Activated naive CD8-positive, alpha-beta T cell treated with anti-CD3 and anti-CD28 coated beads, Interleukin-2, amount 50 U/mL, for 24 hours (primary cell): ENCODE data around the gene DCC.

Experiments used
- ATAC-seq: fragments of 150-1000 bp; cut with Tn5 transposase; one replicate; pipeline ENCODE4 v1.10.0; 2021
- DNase-seq: peaks from one replicate; pipeline ENCODE4 v3.0.0; 2021
- H3K27ac Mint-ChIP-seq: one replicate; pipeline ENCODE4 v1.8.0; 2021; ENCODE audit warnings: mild to moderate bottlenecking, mixed read lengths
- H3K27me3 Mint-ChIP-seq: one replicate; pipeline ENCODE4 v1.8.0; 2021; ENCODE audit warnings: mixed read lengths
- H3K36me3 Mint-ChIP-seq: one replicate; pipeline ENCODE4 v1.8.0; 2021; ENCODE audit warnings: low read depth, mixed read lengths
- H3K4me1 Mint-ChIP-seq: one replicate; pipeline ENCODE4 v1.8.0; 2021; ENCODE audit warnings: mixed read lengths
- H3K4me3 Mint-ChIP-seq: one replicate; pipeline ENCODE4 v1.8.0; 2021; ENCODE audit warnings: mild to moderate bottlenecking, moderate library complexity, mixed read lengths
- H3K9me3 Mint-ChIP-seq: one replicate; pipeline ENCODE4 v1.8.0; 2021; ENCODE audit warnings: mixed read lengths

Gene DCC

DNA sequence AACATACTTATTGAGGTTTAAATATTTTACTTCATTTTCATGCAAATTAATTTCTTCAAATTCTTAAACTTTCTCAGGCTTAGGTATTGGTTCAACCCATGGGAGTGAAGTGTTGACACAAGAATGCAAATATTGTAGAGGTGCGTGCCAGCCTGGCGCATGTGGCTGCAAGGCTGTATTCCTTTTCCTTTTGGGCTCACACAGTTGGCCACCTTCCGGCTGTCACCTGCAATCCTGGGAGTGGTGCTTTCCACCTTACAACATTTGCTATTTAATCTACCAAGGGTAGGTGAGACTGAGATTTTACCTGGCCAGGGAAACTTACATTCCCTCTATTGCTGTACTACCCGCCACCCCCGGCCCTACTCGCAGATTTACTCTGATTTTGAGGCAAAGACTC lies 141.1 kb downstream of the DCC start:
- no peak overlapping the region for H3K4me3 Mint-ChIP-seq
- peaks cover 5% of the 10 kb centered on the region for H3K9me3 Mint-ChIP-seq
- H3K27ac Mint-ChIP-seq, result no peak overlapping the region
- no peaks in the 10 kb centered on the region for H3K27me3 Mint-ChIP-seq
- no peaks in the 10 kb centered on the region for H3K4me1 Mint-ChIP-seq
- ATAC-seq (no peak), DNase-seq (no peak)
- H3K36me3 Mint-ChIP-seq, result no peaks in the 10 kb centered on the region

DNA sequence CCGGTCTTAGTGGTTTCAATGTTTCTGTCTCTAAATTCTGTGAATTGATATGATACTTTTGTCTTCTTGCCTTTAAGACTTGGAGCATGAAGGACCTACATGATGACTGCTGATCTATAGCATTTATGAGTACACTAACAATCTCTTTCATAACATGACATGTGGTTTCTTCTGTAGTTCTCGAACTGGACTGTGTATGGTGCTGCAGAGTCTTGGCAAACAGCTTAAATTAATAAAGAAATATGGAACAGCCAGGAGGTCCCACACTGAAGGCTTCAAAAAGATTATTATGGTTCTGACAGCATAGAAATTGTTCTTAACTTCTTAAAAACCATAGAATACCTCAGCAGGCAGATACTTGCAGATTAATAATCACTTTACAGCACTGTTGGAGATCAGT lies 145.0 kb downstream of the DCC start:
- Mint-ChIP-seq H3K4me3 (no peak overlapping the region), H3K27me3 (no peaks in the 10 kb centered on the region), H3K36me3 (no peaks in the 10 kb centered on the region), H3K4me1 (no peaks in the 10 kb centered on the region), H3K27ac (no peak overlapping the region), H3K9me3 (peaks cover 5% of the 10 kb centered on the region)
- ATAC-seq (no peak), DNase-seq (no peak)

DNA sequence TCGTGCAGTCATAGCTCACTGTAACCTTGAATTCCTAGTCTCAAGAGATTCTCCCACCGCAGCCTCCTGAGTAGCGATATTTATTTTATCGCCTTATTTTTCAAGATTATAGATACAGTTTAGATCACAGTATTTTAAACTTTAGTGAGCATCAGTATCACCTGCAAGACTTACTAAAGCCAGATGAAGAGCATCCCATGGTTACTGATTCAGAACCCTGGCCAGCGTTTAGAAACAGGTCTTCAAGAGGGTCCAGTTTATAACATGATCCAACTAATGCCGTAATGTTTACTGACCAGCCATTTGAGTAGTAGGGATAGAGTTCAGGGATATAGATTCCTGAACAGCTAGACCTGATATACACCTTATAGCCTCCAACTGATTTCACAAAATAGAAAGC lies 146.1 kb downstream of the DCC start:
- H3K9me3 Mint-ChIP-seq, result peaks cover 5% of the 10 kb centered on the region
- no peak overlapping the region for H3K4me3 Mint-ChIP-seq
- H3K27ac Mint-ChIP-seq, result no peak overlapping the region
- H3K4me1 Mint-ChIP-seq, result no peaks in the 10 kb centered on the region
- no peaks in the 10 kb centered on the region for H3K27me3 Mint-ChIP-seq
- no peaks in the 10 kb centered on the region for H3K36me3 Mint-ChIP-seq
- ATAC-seq (no peak), DNase-seq (no peak)

DNA sequence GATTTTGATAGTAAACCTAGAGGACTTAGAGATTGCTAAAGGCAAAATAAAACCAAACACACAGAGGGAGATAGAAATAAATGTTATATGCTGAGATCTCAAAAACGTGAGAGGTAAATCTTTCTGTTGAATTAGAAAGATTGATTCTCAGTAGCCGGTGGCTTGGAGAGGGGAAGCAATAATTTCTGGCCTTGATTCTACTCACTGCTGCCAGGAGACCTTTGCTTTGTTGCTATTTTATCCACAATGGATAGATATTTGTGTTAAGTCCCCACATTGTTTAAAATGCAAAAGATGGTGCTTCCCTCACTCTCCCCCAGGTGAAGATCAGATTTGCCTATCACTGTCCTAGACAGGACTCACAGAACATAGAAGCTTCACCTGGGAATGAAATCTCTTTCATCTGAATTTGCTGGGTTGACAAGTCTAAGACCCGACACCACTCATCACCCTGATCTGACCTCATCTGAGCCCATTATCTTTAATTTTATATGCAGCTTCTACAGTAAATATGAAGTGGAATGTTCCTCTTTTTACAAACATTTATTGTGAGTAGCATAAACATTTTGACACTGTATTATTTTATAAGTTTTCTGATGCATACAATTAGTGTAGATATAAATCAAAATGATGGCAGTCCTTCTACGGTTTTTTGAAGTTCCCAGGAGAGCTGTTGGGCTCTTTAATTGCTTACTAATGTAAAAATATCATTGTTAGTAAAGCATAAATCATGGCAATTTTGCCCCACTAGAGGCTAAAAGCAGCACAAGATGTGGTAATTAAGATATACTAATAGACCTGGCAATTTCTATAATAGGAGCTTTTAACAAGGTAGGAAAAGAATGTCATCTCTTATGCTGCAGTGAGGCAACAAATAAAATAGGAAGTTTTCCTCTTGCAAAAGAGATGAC lies 149.7 kb downstream of the DCC start:
- H3K4me1 Mint-ChIP-seq, result no peaks in the 10 kb centered on the region
- H3K36me3 Mint-ChIP-seq, result no peaks in the 10 kb centered on the region
- ATAC-seq (no peak), DNase-seq (no peak)
- H3K27me3 Mint-ChIP-seq, result no peaks in the 10 kb centered on the region
- H3K4me3 Mint-ChIP-seq, result no peak overlapping the region
- peaks cover 11% of the 10 kb centered on the region for H3K9me3 Mint-ChIP-seq
- no peak overlapping the region for H3K27ac Mint-ChIP-seq

DNA sequence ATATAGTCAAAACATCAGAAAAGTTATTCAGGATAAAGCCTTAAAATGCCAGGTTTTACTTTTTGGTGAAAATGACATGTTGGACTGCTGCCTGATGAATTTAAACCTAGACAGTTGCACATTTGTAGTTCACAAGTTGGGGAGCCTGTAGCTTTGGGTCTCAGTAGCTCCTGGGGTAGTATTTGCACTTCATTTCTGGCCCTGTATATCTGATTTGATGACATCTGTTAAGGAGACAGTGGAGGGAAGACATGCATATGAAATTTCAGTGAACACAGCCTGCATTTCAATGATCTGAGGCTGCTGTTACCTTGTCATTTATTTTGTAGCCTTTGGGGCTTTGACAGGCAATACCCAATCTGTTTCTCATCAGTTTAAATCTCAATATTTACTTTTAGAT lies 156.4 kb downstream of the DCC start:
- no peaks in the 10 kb centered on the region for H3K36me3 Mint-ChIP-seq
- peaks cover 17% of the 10 kb centered on the region for H3K9me3 Mint-ChIP-seq
- DNase-seq (no peak), ATAC-seq (no peak)
- no peaks in the 10 kb centered on the region for H3K27me3 Mint-ChIP-seq
- no peaks in the 10 kb centered on the region for H3K4me1 Mint-ChIP-seq
- no peak overlapping the region for H3K27ac Mint-ChIP-seq
- no peak overlapping the region for H3K4me3 Mint-ChIP-seq

DNA sequence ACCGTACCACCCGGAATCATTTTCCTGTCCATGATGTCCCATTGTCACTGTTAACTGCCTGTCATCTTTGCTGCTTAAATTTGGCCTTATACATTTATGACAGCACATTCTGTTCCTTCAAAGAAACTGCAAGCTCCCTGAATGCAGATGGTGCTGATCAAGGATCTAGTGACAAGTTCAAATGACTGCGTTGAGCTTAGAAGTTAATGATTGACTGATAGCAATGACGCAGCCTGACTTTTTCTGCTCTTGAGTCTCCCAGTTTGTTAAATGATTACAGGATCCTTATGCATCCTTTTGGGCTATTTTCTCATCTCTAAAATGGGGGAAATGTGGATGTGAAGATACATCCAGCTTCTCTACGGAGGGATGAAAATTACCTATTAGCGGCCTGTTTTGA lies 159.0 kb downstream of the DCC start:
- no peak overlapping the region for H3K27ac Mint-ChIP-seq
- peaks cover 12% of the 10 kb centered on the region for H3K9me3 Mint-ChIP-seq
- DNase-seq, result no peak
- no peaks in the 10 kb centered on the region for H3K4me1 Mint-ChIP-seq
- ATAC-seq, result no peak
- H3K36me3 Mint-ChIP-seq, result no peaks in the 10 kb centered on the region
- H3K27me3 Mint-ChIP-seq, result no peaks in the 10 kb centered on the region
- no peak overlapping the region for H3K4me3 Mint-ChIP-seq

DNA sequence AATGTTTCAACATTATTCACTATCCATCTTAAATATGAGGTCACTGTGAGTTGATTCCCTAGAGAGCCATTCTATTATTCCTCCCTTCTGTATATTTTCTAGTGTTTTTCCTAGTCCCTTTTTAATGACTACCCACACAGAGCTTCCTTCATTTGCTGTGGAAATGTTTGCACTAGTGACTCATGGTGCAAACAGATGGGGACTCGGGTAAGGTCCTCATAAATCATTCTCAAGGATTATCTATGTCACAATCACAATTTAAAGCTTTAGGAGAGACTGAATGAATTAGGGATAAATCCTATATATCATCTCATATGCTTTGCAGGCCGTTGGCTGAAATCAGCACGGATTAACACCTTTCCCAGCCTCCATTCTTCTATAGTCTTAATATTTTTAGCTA lies 159.6 kb downstream of the DCC start:
- Mint-ChIP-seq H3K27ac (no peak overlapping the region), H3K36me3 (no peaks in the 10 kb centered on the region), H3K4me3 (no peak overlapping the region), H3K27me3 (no peaks in the 10 kb centered on the region), H3K4me1 (no peaks in the 10 kb centered on the region), H3K9me3 (peaks cover 6% of the 10 kb centered on the region)
- ATAC-seq (no peak), DNase-seq (no peak)

DNA sequence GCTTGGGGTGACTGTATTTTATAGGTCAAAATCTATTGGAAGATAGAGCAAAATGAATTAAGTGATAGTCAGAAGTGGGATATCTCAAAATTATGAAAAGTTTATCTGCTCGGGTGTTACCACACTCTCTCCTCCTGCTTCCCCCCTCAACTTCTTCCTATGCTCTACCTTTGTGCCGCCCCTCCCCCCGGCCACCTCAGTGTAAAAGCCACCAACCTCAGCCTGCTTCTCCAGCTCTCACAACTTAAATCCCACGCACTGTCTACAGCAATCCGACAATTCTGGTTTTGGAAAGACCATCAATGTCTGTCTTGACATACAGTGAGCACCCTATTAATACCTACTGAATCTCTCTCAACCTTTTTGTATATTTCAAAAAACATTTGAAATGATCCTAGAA lies 164.6 kb downstream of the DCC start:
- Mint-ChIP-seq H3K4me3 (no peak overlapping the region), H3K27me3 (no peaks in the 10 kb centered on the region), H3K27ac (no peak overlapping the region), H3K9me3 (no peaks in the 10 kb centered on the region), H3K4me1 (no peaks in the 10 kb centered on the region), H3K36me3 (no peaks in the 10 kb centered on the region)
- DNase-seq (no peak), ATAC-seq (no peak)

DNA sequence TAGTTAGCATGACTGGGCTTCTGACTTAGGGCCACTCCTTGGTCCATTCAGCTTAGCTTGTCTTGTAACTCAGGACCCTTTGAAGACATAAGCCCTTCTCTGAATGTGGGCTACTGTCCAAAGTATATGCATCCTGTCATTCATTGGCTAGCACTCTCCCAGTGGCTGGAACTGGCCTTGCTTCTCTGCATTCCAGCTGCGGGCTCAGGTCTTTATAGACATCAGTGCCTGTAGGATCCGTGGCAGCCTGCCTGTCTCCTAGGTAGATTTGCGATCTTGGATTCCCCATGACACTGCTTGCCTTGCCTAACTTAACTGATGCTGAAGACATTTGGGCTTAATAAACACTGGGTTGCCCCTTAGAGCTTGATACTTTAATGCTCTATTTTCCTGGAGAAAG lies 170.1 kb downstream of the DCC start:
- Mint-ChIP-seq H3K27ac (no peak overlapping the region), H3K4me1 (no peaks in the 10 kb centered on the region)

DNA sequence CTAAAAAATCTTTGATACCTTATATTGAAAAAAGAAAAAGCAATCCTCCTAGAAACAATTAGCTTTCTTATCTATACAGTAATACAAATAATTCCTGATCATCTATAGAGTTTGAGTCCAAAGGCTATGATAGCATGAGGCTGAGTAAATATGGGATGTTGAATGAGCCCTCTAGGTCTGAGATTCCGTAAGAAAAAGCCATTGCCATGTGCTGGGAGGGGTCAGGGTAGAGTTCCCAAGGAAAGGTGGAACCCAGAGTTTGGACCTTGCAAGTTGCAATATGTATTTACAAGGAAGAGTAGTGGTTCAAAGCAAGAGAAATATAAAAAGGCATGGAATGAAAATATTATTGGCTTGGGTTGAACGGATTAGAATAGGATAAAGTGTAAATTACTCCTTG lies 178.1 kb downstream of the DCC start:
- no peaks in the 10 kb centered on the region for H3K4me1 Mint-ChIP-seq
- no peak for DNase-seq
- ATAC-seq, result no peak
- no peaks in the 10 kb centered on the region for H3K27me3 Mint-ChIP-seq
- peaks cover 5% of the 10 kb centered on the region for H3K9me3 Mint-ChIP-seq
- H3K27ac Mint-ChIP-seq, result no peak overlapping the region
- H3K4me3 Mint-ChIP-seq, result no peak overlapping the region
- H3K36me3 Mint-ChIP-seq, result no peaks in the 10 kb centered on the region

More for the DNA sequence above, 170.1 kb downstream of the DCC start:
- Mint-ChIP-seq H3K4me3 (no peak overlapping the region), H3K36me3 (no peaks in the 10 kb centered on the region), H3K9me3 (no peaks in the 10 kb centered on the region), H3K27me3 (no peaks in the 10 kb centered on the region)
- ATAC-seq (no peak), DNase-seq (no peak)

DNA sequence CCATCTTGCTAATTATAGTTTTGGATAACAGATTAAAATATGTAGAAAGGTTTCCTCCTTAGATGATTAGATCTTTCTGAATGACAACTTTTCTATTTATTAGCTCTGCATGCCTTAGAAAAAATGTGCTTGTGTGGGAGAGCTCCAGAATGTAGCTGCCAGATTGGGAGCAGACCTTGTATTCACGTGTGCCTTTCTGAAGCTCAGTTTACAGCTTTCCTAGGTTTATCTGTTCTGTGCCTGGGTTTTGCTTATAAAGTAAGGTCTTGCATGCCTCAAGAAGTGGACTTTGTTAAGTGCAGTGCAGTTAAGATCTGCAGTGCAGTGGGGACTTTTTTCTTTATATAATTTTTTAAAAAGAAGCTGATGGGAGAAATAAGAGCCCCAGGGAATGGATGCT lies 179.0 kb downstream of the DCC start:
- no peaks in the 10 kb centered on the region for H3K4me1 Mint-ChIP-seq
- DNase-seq (no peak), ATAC-seq (no peak)
- H3K27me3 Mint-ChIP-seq, result no peaks in the 10 kb centered on the region
- H3K27ac Mint-ChIP-seq, result no peak overlapping the region
- H3K4me3 Mint-ChIP-seq, result no peak overlapping the region
- peaks cover 5% of the 10 kb centered on the region for H3K9me3 Mint-ChIP-seq
- H3K36me3 Mint-ChIP-seq, result no peaks in the 10 kb centered on the region

DNA sequence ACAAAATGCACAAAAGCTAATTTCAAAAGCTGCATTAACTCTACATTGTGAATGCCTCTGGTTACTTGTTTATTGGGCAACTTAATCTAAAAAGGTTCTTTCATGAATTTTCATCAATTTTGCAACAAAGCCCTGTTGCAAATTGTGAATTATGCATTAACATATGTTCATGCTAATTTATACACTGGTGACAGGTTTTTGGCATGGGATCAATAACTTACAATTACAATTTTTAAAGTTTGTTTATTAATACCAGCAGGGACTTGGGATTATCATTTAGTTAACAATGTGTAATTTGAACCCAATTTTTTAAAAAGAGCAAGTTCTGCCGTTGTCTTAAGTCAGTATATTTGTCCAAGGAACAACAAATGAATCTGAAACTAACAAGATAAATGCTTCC lies 183.6 kb downstream of the DCC start:
- no peak overlapping the region for H3K27ac Mint-ChIP-seq
- H3K9me3 Mint-ChIP-seq, result peaks cover 5% of the 10 kb centered on the region
- no peaks in the 10 kb centered on the region for H3K4me1 Mint-ChIP-seq
- H3K27me3 Mint-ChIP-seq, result no peaks in the 10 kb centered on the region
- no peaks in the 10 kb centered on the region for H3K36me3 Mint-ChIP-seq
- DNase-seq (no peak), ATAC-seq (no peak)
- no peak overlapping the region for H3K4me3 Mint-ChIP-seq

DNA sequence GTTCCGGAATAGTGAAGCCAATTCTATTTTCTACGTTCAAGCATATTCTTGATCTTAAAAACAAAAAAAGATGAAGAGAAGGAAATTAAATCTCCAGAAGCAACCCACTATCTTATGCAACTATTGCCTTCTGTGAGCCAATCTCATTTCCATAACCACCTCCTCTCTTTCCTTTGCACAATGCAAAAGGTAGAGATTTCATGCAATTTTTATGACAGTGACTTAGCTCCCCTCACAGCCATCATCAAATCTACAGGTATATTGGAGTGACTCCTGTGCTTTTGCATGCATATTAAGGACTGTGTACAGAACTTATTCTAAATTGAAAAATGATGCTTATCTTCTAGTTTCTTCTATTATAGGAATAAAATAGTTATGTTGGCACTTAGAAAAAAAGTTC lies 191.8 kb downstream of the DCC start:
- Mint-ChIP-seq H3K36me3 (no peaks in the 10 kb centered on the region), H3K4me1 (no peaks in the 10 kb centered on the region), H3K27ac (no peak overlapping the region), H3K27me3 (no peaks in the 10 kb centered on the region), H3K4me3 (no peak overlapping the region), H3K9me3 (no peaks in the 10 kb centered on the region)
- DNase-seq (no peak), ATAC-seq (no peak)

DNA sequence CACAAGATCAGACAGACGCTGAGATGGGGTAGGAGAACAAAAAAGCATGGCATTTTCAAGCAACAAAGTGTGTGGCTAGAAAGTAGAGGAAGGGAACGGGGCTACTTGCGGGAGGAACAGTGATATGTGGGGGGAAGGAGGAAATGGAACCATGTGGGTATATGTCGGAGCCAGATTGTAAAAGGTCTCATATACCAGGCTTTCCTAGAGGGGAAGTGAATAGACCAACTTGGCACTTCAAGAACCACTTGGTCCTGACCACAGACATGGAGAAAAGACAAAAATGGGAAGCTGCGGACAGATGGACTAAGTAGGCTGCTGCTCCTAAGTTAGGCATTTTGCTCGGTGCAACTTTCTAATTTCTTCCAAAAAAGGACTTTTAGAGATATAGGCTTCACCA lies 196.0 kb downstream of the DCC start:
- no peaks in the 10 kb centered on the region for H3K36me3 Mint-ChIP-seq
- no peaks in the 10 kb centered on the region for H3K4me1 Mint-ChIP-seq
- ATAC-seq (no peak), DNase-seq (no peak)
- no peaks in the 10 kb centered on the region for H3K27me3 Mint-ChIP-seq
- no peaks in the 10 kb centered on the region for H3K9me3 Mint-ChIP-seq
- H3K27ac Mint-ChIP-seq, result no peak overlapping the region
- H3K4me3 Mint-ChIP-seq, result no peak overlapping the region

DNA sequence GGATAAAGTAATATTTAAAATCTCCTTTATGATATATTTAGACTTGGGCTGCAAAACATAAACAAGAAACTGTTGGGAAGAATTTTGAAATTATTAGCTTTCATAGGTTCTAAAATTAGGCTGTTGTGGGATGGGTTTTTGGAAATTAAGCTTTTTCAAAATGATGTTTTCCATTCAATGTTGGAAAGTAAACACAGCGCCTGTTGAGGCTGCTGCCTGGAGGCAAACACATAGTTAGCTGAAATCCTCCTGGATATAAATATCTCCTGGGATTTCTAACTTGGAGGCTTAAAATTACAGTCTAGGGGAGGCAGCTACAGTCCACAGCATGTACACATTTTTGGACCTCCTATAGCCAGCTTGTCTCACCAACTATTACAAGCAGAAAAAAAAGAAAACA lies 197.3 kb downstream of the DCC start:
- H3K27ac Mint-ChIP-seq, result no peak overlapping the region
- H3K9me3 Mint-ChIP-seq, result no peaks in the 10 kb centered on the region
- H3K4me1 Mint-ChIP-seq, result no peaks in the 10 kb centered on the region
- DNase-seq, result no peak
- H3K36me3 Mint-ChIP-seq, result no peaks in the 10 kb centered on the region
- no peak overlapping the region for H3K4me3 Mint-ChIP-seq
- no peaks in the 10 kb centered on the region for H3K27me3 Mint-ChIP-seq
- no peak for ATAC-seq

DNA sequence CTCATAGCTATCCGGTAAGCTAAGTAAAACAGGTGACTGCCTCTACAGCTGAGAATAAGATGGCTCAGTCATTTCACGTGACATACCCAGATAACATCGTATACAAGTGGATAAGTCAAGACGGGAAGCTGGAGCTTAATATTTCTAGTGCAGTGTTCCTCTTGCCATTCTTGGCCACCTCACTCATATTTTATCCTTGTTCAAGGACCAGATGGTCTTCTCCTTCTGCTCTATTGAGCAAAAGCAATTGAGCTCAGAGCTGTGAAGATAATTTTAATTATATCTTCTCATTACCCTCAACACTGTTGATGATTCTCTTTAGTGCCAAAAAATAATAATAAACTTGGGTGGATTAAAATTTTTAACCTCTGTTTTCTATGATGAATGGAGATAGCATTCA lies 201.1 kb downstream of the DCC start:
- Mint-ChIP-seq H3K36me3 (no peaks in the 10 kb centered on the region), H3K4me1 (no peaks in the 10 kb centered on the region), H3K27ac (no peak overlapping the region), H3K4me3 (no peak overlapping the region), H3K27me3 (no peaks in the 10 kb centered on the region), H3K9me3 (no peaks in the 10 kb centered on the region)
- DNase-seq (no peak), ATAC-seq (no peak)
